GM18951 (cell line): Measurements from ENCODE around the gene AIG1.

Experiments
- POLR2A ChIP-seq: IDR thresholded peaks from 4 replicates; pipeline ENCODE4 v1.6.1; 2011; ENCODE audit warnings: mild to moderate bottlenecking; ENCODE audit not compliant: insufficient read length, insufficient read depth; ENCODE audit errors: extremely low read depth
- in situ Hi-C: fragments of 300-500 bp; cut with MboI; formaldehyde crosslinking; loops from one replicate; pipeline ENCODE4 v1.12.0; 2022; ENCODE audit warnings: low sequenced_read_pairs, mixed read lengths, inconsistent platforms; ENCODE audit not compliant: unreplicated experiment

Gene AIG1

GRCh38 chr6:143179901-143180612 lies 119.4 kb downstream of the AIG1 start:
- in situ Hi-C loops = no loop called here
- TF ChIP-seq POLR2A = no peak

GRCh38 chr6:143180826-143181225 lies 120.1 kb downstream of the AIG1 start:
- in situ Hi-C loops = no loop called here
- no peak for TF ChIP-seq POLR2A

GRCh38 chr6:143183666-143184065 lies 123.0 kb downstream of the AIG1 start:
- no peak for TF ChIP-seq POLR2A
- in situ Hi-C loops = no loop called here

GRCh38 chr6:143185288-143185687 lies 124.6 kb downstream of the AIG1 start:
- TF ChIP-seq POLR2A = no peak
- in situ Hi-C loops = no loop called here

- TF ChIP-seq POLR2A = no peak
- in situ Hi-C loops = no loop called here
Observed at GRCh38 chr6:143187238-143187923, 126.7 kb downstream of the AIG1 start.

GRCh38 chr6:143188292-143188691 lies 127.6 kb downstream of the AIG1 start:
- in situ Hi-C loops = no loop called here

GRCh38 chr6:143191361-143191760 lies 130.7 kb downstream of the AIG1 start:
- in situ Hi-C loops = no loop called here

More at GRCh38 chr6:143188292-143188691, 127.6 kb downstream of the AIG1 start:
- TF ChIP-seq POLR2A = no peak

GRCh38 chr6:143192766-143193165 lies 132.1 kb downstream of the AIG1 start:
- TF ChIP-seq POLR2A = no peak
- in situ Hi-C loops = no loop called here

More at GRCh38 chr6:143191361-143191760, 130.7 kb downstream of the AIG1 start:
- no peak for TF ChIP-seq POLR2A

GRCh38 chr6:143193571-143194094 lies 132.9 kb downstream of the AIG1 start:
- TF ChIP-seq POLR2A = no peak
- in situ Hi-C loops = no loop called here

- no peak for TF ChIP-seq POLR2A
- in situ Hi-C loops = no loop called here
Observed at GRCh38 chr6:143194095-143194589, 133.5 kb downstream of the AIG1 start.

GRCh38 chr6:143195349-143195845 lies 134.7 kb downstream of the AIG1 start:
- TF ChIP-seq POLR2A = no peak
- in situ Hi-C loops = no loop called here

- no peak for TF ChIP-seq POLR2A
- in situ Hi-C loops = no loop called here
Observed at GRCh38 chr6:143196525-143197225, 136.0 kb downstream of the AIG1 start.

- in situ Hi-C loops = no loop called here
- TF ChIP-seq POLR2A = no peak
Observed at GRCh38 chr6:143197377-143197776, 136.7 kb downstream of the AIG1 start.
